GM18511 (cell line): ENCODE measurements around the gene RTN4RL1.

Experiments used
- ATAC-seq: cut with Tn5 transposase; IDR thresholded peaks from one replicate; pipeline ENCODE4 v1.9.1; 2021; ENCODE audit warnings: mild to moderate bottlenecking, moderate library complexity; ENCODE audit not compliant: unreplicated experiment

RTN4RL1 gene

DNA sequence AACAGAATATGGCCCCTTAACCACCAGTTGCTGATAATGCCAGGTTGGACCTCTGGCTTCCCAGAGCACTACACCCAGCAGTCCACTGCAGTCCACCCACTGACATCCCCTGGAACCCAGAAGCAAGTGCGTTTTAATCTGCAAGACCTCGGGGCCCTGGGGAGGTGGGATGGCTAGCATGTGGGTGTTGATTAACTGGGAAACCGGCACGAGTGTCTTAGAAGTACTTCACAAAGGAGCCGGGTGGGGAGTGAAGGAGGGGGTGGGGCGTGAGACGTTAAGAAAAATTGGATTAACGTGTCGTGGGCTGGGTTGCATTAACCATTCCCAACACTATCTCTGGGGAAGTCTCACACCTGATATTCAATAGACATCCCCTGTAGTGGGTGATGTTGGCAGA is 23.7 kb upstream of the RTN4RL1 start:
- no peak for ATAC-seq

DNA sequence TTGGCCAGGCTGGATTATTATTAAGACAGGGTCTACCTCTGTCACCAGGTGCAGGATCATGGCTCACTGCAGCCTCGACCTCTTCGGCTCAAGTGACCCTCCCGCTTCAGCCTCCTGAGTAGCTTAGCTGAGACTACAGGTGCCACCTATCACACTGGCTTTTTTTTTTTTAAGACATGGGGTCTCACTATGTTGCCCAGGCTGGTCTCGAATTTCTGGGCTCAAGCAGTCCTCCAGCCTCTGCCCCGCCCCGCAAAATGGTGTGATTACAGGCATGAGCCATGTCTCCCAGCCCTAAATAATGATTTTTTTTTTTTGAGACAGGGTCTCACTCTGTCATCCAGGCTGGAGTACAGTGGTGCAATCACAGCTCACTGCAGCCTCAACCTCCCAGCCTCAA is 22.5 kb upstream of the RTN4RL1 start:
- ATAC-seq = no peak

DNA sequence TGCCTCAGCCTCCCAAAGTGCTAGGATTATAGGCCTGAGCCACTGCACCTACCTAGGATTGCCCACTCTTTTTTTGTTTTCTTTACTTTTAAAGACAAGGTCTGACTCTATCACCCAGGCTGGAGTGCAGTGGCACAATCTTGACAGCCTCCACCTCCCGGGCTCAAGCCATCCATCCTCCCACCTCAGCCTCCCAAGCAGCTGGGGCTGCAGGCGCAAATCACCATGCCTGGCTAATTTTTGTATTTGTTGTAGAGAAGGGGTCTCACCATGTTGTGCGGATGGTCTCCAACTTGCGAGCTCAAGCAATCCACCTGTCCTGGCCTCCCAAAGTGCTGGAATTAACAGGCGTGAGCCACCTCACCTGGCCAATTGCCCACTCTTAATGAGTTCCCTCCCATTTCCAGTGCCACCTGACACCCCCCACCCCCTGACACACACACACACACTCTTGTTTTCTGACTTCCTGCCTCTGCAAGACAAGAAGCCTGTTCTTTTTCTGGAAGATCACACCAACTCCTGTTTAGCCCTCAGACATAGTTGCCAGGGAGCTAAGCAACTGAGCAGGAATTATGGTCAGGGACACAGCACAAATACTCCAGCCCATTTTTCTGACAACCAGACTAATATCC is 19.2 kb upstream of the RTN4RL1 start:
- ATAC-seq = no peak

DNA sequence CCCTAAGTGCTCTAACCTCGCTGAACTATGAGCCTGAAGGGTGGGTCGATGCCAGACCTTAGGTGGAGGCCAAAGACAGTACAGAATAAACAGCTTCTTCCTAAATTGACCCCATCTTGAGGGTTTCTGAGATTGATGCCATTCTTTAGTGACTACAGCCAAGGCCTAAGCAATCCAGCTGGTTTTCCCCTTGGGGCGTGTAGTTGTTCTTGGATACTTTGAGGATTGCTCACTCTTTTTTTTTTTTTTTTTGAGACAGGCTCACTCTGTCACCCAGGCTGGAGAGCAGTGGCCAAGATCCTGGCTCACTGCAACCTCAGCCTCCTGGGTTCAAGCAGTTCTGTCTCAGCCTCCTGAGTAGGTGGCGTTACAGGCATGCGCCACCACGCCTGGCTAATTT is 18.7 kb upstream of the RTN4RL1 start:
- no peak for ATAC-seq

DNA sequence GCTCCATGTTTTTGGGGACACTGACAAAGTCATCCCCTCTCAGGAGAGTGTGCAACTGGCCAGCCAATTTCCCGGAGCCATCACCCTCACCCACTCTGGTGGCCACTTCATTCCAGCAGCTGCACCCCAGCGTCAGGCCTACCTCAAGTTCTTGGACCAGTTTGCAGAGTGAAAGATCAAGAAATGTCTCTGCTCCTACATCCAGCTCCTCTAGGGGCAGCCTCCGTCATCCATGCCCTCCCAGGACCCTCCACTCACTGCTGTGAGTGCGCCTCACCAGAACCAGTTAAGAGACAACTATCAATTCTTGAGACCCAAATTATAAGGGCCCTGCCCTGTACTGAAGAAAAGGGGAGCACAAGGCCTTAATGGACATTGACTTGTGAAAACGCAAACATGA is 17.8 kb upstream of the RTN4RL1 start:
- ATAC-seq = no peak

DNA sequence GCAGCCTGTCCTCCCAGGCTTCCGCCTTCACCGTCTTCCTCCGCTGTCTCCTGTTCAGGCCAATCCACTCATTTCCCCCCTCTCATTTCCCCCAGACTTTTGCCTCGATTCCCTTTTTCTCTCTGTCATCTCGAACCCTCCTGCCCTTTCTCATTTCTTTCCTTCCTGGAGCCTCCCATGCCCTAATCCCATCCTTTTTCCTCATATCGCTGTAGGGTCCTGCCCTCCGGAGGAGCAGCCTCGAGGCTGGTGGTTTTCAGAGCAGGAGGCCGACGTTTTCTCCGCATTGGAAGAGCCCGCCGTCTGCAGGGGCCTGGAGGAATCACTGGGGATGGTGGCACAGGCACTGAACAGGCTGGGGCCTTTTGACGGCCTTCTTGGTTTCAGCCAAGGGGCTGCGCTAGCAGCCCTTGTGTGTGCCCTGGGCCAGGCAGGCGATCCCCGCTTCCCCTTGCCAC is 17.3 kb upstream of the RTN4RL1 start:
- no peak for ATAC-seq

DNA sequence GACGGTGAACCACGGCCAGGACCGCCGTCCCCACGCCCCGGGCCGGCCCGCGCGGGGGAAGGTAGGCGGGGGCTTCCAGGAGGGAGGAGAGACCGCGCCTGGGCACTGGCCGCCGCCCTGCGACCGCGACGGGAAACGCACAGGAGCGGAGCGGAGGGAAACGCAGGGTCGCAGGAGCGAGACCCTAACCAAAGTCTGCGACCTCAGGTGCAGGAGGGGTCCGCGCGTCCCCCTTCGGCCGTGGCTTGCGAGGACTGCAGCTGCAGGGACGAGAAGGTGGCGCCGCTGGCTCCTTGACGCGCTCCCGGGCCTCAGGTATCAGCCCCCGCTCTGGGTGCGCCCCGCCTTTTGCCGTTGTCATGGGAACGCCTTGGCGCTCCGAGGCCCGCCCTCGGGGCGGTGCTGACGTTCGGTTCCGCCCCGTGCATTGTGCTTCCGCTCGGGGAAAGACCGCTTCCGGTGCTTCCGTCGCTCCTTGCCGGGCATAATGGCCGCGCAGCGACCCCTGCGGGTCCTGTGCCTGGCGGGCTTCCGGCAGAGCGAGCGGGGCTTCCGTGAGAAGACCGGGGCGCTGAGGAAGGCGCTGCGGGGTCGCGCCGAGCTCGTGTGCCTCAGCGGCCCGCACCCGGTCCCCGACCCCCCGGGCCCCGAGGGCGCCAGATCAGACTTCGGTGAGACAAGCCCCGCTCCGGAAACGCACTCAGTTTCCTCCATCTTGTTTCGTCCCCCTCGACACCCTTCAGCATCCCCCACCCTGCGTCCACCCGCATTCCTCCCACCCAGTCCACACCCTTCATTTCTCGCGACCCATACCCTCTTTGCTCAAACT is 16.6 kb upstream of the RTN4RL1 start, which contains the start of gene OVCA2:
OVCA2 (plus strand) TSS at position 462 of the 829 bp plus-strand sequence; CDS start at position 488, 26 bp downstream.
- peak; percentile 95 for ATAC-seq

DNA sequence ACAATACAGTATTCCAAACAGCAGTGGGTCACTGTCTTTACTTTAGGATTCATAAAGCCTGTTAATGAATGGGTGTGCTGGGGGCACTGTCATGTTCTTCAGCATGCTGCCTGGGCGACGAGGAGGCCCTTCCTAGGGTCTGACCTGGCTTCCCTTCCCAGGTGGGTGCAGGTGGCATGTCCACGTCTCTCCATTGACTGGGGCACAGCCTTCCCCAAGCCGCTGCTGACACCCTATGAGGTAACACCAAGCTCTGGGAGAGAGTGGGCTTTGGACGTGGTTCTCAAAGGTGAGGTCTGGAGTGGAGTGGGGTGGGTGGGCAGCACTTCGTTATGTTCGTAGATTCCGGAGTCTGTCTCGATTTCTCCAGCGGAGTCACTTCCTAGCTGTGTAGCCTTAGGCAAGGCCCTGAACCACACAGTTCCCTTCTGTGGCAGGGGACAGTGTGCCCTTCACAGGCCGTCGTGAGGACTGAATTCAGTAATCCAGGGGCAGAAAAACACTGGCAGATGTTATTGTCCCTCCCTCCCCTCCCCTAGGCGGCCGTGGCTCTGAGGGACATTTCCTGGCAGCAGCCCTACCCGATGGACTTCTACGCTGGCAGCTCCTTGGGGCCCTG is 15.9 kb upstream of the RTN4RL1 start:
- no peak for ATAC-seq

DNA sequence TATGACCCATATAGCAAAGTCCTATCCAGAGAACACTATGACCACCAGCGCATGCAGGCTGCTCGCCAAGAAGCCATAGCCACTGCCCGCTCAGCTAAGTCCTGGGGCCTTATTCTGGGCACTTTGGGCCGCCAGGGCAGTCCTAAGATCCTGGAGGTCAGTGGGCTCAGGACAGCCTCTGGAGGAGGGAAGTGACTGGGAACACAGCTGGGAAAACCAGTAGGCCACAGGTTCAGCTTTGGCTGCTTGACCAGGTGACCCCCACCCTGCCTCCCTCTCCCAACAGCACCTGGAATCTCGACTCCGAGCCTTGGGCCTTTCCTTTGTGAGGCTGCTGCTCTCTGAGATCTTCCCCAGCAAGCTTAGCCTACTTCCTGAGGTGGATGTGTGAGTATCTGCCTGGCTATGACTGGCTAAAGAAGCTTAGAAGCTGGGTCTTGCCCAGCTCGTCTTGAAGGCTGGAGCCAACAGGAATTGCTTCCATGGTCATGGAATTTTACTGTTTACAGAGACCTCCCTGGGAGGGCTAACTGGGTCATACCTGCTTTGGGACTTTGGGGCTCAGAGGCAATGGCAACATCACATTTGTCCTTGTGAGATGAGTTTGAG is 15.2 kb upstream of the RTN4RL1 start:
- no peak for ATAC-seq

DNA sequence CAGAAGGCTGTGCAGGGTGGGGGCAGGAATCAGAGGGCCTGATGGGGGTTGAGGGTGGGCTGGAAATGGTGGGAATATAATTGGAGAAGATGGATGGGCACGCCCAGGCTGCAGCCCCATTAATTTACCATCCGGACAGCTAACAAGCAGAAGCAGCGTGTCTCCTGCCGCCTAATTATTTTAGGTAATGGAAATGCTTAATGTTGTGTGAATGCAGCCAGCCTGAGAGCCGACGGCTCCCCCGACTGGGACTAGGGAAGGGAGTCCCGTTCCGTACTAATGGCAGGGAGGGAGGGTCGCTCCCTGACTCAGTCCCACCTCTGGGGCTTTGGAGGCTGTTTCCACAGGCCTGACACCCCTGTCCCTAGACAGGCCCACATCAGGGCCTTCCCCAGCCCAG is 12.0 kb upstream of the RTN4RL1 start:
- ATAC-seq = no peak

DNA sequence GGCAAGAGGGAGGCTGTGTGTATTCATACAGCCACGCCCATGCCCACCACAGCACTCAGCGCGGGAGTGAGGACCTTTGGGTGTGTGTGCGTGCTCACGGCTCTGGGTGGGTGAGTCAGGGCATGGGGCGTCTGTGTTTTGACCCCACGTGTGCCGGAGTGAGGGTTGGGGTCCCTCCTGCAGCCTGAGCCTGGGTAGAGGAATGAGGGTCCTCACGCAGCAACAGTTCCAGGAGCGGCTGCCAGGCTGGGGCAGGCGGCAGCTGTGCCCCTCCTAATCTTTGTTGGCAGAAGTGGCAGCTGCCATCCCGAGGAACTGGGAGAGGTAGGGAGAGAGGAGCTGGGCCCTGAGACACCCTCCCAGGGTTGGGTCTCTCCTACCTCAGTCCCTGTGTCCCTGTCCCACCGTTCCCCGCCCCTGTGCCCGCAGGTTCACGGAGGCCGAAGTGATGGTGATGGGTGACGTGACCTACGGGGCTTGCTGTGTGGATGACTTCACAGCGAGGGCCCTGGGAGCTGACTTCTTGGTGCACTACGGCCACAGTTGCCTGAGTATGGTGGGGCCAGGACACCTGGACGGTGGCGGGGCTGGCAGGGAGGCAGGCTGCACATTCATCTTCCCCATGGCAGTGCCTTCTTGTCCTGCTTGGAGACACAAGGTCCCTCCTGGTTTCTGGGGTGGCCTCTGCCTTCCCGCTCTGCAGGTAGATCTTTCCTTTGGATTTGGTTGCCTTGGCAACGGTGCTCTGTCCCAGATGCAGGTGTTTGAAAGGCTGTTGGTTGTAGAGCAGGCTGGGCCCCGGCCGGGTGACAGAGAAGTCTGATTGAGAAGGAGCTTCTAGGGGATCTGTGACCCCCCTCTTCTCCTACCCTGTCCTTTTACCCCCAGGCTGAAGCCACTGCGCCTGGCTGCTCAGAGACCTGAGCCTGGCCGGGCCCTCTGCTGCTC is 10.7 kb upstream of the RTN4RL1 start:
- ATAC-seq = no peak

DNA sequence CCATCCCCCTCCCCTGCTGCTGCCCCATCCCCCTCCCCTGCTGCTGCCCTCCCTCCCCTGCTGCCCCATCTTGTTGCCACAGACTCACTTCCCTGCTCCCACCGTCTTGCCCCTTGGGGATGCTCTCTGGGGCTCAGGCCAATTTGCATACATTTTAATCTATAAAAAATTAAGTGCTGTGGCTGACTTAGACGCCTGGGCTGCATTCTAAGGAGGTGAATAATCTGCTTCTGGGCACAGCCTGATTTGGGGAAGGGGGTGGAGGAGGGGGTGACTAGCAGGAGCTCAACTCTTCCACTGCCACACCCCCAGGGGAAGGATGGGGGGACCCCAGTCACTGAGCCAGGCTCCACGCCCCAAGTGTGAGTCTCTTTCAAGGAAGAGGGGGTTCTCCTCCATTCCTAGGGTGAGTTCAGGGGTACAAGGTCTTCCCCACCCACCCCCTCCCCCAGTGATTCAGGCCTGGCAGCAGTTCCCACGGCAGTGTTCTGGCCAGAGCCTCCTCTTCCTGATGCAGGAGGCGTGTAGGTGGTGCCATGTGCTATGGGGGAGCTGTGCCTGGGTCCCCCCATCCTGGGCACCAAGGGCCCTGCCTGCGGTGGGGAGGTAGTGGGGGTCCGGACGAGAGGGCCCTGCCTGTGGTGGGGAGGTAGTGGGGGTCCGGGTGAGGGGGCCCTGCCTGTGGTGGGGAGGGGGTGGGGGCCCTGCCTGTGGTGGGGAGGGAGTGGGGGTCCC is 9.8 kb upstream of the RTN4RL1 start:
- no peak for ATAC-seq

DNA sequence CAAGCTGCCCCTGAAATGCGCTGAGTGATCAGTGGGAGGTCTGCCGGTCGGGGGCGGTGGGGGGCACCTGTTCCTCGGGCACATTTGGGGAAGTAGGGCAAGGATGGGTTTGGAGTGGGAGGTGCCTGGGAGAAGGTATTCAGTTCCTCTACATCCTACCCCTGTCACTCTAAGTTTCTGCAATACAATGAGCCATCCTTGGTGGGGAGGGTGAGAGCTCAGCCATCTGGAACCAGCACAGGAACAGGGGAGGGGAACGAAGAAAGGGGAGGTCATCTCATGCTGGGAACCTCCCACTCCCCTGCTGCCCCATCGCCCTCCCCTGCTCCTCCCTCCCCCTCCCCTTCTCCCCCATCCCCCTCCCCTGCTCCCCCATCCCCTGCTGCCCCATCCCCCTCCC is 9.0 kb upstream of the RTN4RL1 start:
- no peak for ATAC-seq

DNA sequence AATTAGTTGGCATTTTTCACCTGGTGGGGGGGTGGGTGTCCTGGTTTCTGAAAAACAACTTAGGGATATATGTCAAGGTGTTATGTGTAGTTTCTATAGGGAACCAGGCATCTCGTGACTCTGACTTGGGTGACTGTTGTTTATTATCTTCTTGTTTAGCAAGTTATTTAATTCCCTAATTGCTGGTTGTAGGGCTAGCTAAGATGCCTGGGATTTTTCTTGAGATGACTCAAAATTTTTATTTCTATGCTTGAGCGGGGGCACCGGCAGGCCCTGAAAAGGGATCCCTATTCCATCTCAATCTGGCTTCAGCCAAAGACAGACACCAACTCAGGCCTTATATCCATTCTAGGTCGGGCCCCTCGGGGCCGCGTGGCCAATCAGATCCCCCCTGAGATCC is 8.0 kb upstream of the RTN4RL1 start:
- no peak for ATAC-seq

DNA sequence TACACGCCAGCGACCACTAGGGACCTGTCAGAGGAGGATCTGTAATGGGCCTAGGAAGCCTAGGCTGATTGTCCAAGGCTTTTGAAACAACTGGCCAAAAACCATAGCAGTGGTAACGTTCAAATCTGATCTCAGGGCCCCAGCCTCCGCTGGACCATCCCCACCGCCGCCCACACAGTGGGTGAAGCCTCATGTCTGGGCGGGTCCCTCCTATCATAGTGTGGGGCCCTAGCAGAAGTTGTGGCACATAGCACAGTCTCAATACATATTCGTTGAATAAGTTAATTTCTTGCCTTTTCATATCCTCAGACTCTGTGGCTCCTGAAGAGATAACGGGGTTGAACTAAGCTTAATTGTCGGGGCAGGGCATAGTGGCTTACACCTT is 5.6 kb upstream of the RTN4RL1 start:
- peak; percentile 28 for ATAC-seq

DNA sequence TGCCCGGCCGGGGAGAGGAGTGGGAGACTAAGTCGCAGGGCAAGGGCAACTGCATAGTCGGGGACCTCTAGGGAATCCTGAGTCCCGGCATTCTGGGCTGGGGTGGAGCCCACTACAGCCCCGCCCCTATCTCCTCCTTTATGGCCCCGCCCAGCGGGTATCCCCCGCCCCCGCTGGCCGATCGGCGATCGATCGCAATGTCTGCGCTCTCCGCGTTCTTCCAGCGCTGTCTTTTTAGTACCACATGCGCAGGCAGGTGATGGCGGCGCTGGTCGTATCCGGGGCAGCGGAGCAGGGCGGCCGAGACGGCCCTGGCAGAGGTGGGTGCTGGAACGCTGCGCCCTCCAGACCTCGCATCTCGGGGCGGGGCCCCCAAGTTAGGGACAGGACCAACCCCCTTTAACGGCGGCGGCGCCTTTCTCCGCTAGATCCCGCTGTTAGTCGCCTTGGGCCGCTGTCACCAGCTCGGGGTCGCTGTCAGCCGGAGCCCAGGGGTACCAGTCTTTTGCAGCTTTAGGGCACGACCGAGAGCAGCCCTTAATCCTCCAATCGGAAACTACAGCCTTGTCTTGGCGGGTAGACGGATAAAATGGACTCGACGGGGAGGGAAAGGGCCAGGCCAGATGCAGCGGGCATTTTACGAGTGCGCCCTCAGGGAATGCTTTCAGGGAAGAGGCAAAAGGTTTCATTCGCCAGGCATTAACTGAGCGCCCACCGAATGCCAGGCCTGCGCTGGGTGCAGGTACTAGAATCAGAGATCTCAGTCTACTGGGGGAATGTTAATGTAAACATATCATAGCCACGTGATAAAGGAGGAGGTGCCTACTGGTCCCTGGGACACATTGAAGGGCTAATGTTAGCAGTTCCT is 5.0 kb upstream of the RTN4RL1 start, which contains the start of gene DPH1:
DPH1 (plus strand) TSS at position 243 of the 868 bp plus-strand sequence; CDS start at position 260, 17 bp downstream.
- ATAC-seq = peak; percentile 85

DNA sequence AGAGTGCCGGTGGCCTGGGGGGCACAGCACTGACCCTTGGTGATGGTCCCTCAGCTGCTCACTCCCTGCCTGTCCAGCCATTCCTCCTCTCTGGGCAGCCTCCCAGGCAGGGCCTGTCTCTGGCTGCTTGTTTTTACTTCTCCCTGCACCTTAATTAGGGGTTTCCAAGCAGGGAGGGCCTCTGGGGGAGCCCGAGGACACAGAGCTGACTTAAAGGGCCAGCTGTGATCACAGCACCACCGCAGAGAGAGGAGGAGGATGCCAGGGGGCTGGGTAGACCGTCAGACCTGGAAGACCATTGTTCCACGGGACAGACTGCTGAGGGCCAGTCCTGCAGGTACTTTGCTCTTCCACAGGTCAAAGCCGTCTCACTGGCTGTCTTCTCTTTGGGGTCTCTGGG is 3.6 kb upstream of the RTN4RL1 start:
- no peak for ATAC-seq

DNA sequence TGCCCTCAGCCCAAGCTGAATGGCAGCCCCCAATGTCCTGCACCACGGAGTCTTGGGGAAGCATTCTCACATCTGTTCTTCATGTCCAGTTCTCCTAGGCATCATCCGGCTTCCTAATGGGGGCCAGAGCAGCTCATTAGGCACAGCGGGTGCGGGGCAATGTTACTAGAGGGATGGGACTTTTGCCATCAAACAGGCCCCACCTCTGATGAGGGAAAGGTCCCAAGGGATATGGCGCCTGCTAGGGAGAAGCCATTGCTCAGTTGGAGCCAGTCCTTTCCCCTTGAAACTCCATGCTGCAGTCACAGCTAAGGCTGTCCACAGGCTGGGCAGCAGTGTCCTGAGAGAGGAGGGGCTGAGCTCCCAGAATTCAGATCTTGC is 3.1 kb upstream of the RTN4RL1 start:
- no peak for ATAC-seq
